Tibial nerve (tissue), 4 donors: ENCODE data around the gene TMEM158. TPM values are rescaled to one million over a fixed set of nuclear protein-coding genes. Genes with fewer than 3 reads are reported as not detected.
A peak's percentile ranks its signal among the peaks of the same experiment; 100 is the strongest.

Experiments
- DNase-seq, 2 donors: peaks; one replicate each; pipeline ENCODE4 v3.0.0-alpha.2; 2019; ENCODE audit warnings: low spot score in 2 of 2
- H3K27ac ChIP-seq, 4 donors: fragments of 200-600 bp; sonication (generic) in 3 of 4; one replicate each; pipeline ENCODE4 v1.5.1; 2017 to 2019; ENCODE audit warnings: mild to moderate bottlenecking in 1 of 4
- H3K27me3 ChIP-seq, 2 donors: fragments of 200-600 bp; sonication (generic) in 1 of 2; one replicate each; pipeline versions ENCODE4 v1.5.1 to v1.6.0; 2017 to 2019
- H3K36me3 ChIP-seq, 3 donors: fragments of 200-600 bp; sonication (generic); one replicate each; pipeline ENCODE4 v1.5.1; 2018 to 2019
- H3K4me1 ChIP-seq, 4 donors: fragments of 200-600 bp; sonication (generic) in 3 of 4; one replicate each; pipeline ENCODE4 v1.5.1; 2017 to 2019
- H3K4me3 ChIP-seq, 4 donors: fragments of 200-600 bp; sonication (generic) in 3 of 4; one replicate each; pipeline ENCODE4 v1.5.1; 2017 to 2019; ENCODE audit warnings: mild to moderate bottlenecking in 1 of 4, moderate library complexity in 1 of 4
- H3K9me3 ChIP-seq, 4 donors: fragments of 200-600 bp; sonication (generic) in 3 of 4; one replicate each; pipeline ENCODE4 v1.5.1; 2017 to 2019
- CTCF ChIP-seq, 5 experiments: fragments of 200-600 bp in 3 of 5; fragments of 450-650 bp in 2 of 5; sonication (generic) in 3 of 5; IDR thresholded peaks; one replicate each; pipeline ENCODE4 v1.5.1; 2016 to 2019; ENCODE audit warnings: antibody characterized with exemption in 5 of 5, mild to moderate bottlenecking in 3 of 5, moderate library complexity in 2 of 5
- EP300 ChIP-seq, 2 donors: sonication (generic); formaldehyde crosslinking; IDR thresholded peaks; one replicate each; pipeline ENCODE4 v1.6.1; 2017; ENCODE audit warnings: antibody characterized with exemption in 2 of 2, mild to moderate bottlenecking in 1 of 2
- POLR2A ChIP-seq, 2 donors: fragments of 450-650 bp; IDR thresholded peaks; one replicate each; pipeline ENCODE4 v1.6.1; 2017; ENCODE audit warnings: antibody characterized with exemption in 2 of 2, mild to moderate bottlenecking in 2 of 2, moderate library complexity in 2 of 2
- WGBS, 2 donors: methylation state at CpG; one replicate each; pipeline ENCODE4 v1.1.5; 2018; 5-methylcytosine and 5-hydroxymethylcytosine counted together
- total RNA-seq, 4 donors: library from RNA; depleted of rRNA; stranded (reverse); fragments of >200 nt; gene quantifications; one replicate each; pipeline ENCODE4 v1.1.0, GENCODE V29; 2016

The TMEM158 gene
- total RNA-seq, 4 donors from 2014 or later = 1.8 to 3.8 (median 2.7) TPM; not detected in 1

GRCh38 chr3:45236964-45237363, 10.9 kb upstream of the TMEM158 start:
- 75 to 92% methylated on average over 2 of the region's 2 CpGs for WGBS, 2 donors
- Histone ChIP-seq H3K9me3 (peaks cover 0 to 6% (median 0%) of the 10 kb centered on the region in 4 donors), H3K27ac (no peak overlapping the region), H3K4me1 (no peaks in the 10 kb centered on the region), H3K4me3 (no peak overlapping the region), H3K27me3 (no peaks in the 10 kb centered on the region), H3K36me3 (no peaks in the 10 kb centered on the region)
- DNase-seq = no peak
- TF ChIP-seq CTCF (IDR thresholded peaks at IDR 0.05) (no peak), POLR2A (IDR thresholded peaks at IDR 0.05) (no peak), EP300 (IDR thresholded peaks at IDR 0.05) (no peak)

GRCh38 chr3:45235409-45235808, 9.3 kb upstream of the TMEM158 start:
- Histone ChIP-seq H3K4me3 (no peak overlapping the region), H3K4me1 (no peaks in the 10 kb centered on the region), H3K27ac (no peak overlapping the region), H3K27me3 (no peaks in the 10 kb centered on the region), H3K9me3 (peaks cover 0 to 6% (median 0%) of the 10 kb centered on the region in 4 donors), H3K36me3 (no peaks in the 10 kb centered on the region)
- no peak for TF ChIP-seq EP300 (IDR thresholded peaks at IDR 0.05)
- TF ChIP-seq CTCF (IDR thresholded peaks at IDR 0.05) = no peak
- TF ChIP-seq POLR2A (IDR thresholded peaks at IDR 0.05) = no peak
- no peak for DNase-seq
- WGBS, 2 donors = 93 to 96% methylated on average over 2 of the region's 2 CpGs

GRCh38 chr3:45234250-45234649, 8.2 kb upstream of the TMEM158 start:
- H3K4me3 ChIP-seq = no peak overlapping the region
- H3K4me1 ChIP-seq = no peaks in the 10 kb centered on the region
- H3K27ac ChIP-seq = no peak overlapping the region
- 93 to 94% methylated on average over 1 of the region's 1 CpG for WGBS, 2 donors
- no peak for TF ChIP-seq CTCF (IDR thresholded peaks at IDR 0.05)
- TF ChIP-seq EP300 (IDR thresholded peaks at IDR 0.05) = no peak
- no peaks in the 10 kb centered on the region for H3K27me3 ChIP-seq
- peaks cover 0 to 6% (median 0%) of the 10 kb centered on the region in 4 donors for H3K9me3 ChIP-seq
- no peaks in the 10 kb centered on the region for H3K36me3 ChIP-seq
- DNase-seq = no peak

- Histone ChIP-seq H3K36me3 (no peaks in the 10 kb centered on the region), H3K27me3 (no peaks in the 10 kb centered on the region), H3K27ac (no peak overlapping the region), H3K4me1 (no peaks in the 10 kb centered on the region), H3K4me3 (no peak overlapping the region), H3K9me3 (peaks cover 0 to 6% (median 0%) of the 10 kb centered on the region in 4 donors)
- TF ChIP-seq CTCF (IDR thresholded peaks at IDR 0.05) = no peak
- no peak for TF ChIP-seq EP300 (IDR thresholded peaks at IDR 0.05)
- TF ChIP-seq POLR2A (IDR thresholded peaks at IDR 0.05) = no peak
- no peak for DNase-seq
Observed at GRCh38 chr3:45232521-45232920, 6.4 kb upstream of the TMEM158 start.

GRCh38 chr3:45227946-45228345, 1.9 kb upstream of the TMEM158 start:
- Histone ChIP-seq H3K4me3 (no peak overlapping the region), H3K36me3 (no peaks in the 10 kb centered on the region), H3K27ac (peak overlapping the region in 1 of 4 donors; percentile 80), H3K27me3 (no peaks in the 10 kb centered on the region), H3K4me1 (peaks cover 0 to 24% (median 10%) of the 10 kb centered on the region in 4 donors), H3K9me3 (no peaks in the 10 kb centered on the region)
- DNase-seq = no peak
- TF ChIP-seq POLR2A (IDR thresholded peaks at IDR 0.05) = no peak
- TF ChIP-seq CTCF (IDR thresholded peaks at IDR 0.05) = no peak
- TF ChIP-seq EP300 (IDR thresholded peaks at IDR 0.05) = no peak
- 86 to 87% methylated on average over 6 of the region's 6 CpGs for WGBS, 2 donors
